Right hindlimb (tissue), 1 donor: ENCODE measurements around the gene PTPRT.

ENCODE experiments used
- DNase-seq: peaks from one replicate; pipeline ENCODE4 v3.0.0-alpha.2; 2018

Gene PTPRT

GRCh38 chr20:42359617-42360016, 830.1 kb downstream of the PTPRT start:
- DNase-seq = no peak

GRCh38 chr20:42352096-42352495, 837.6 kb downstream of the PTPRT start:
- DNase-seq = no peak

- no peak for DNase-seq
These were observed 839.2 kb downstream of the PTPRT start for GRCh38 chr20:42350521-42350920.

- DNase-seq = no peak
These were observed 843.2 kb downstream of the PTPRT start for GRCh38 chr20:42346189-42347170.

GRCh38 chr20:42341654-42342053, 848.1 kb downstream of the PTPRT start:
- no peak for DNase-seq

- peak; percentile 34 for DNase-seq
These were observed 849.3 kb downstream of the PTPRT start for GRCh38 chr20:42340368-42340767.

GRCh38 chr20:42338294-42339201, 851.2 kb downstream of the PTPRT start:
- peak; percentile 85 for DNase-seq

- DNase-seq = no peak
These were observed 853.1 kb downstream of the PTPRT start for GRCh38 chr20:42336576-42336975.

GRCh38 chr20:42319252-42320013, 870.3 kb downstream of the PTPRT start:
- no peak for DNase-seq

- no peak for DNase-seq
These were observed 876.0 kb downstream of the PTPRT start for GRCh38 chr20:42313704-42314103.

- no peak for DNase-seq
These were observed 880.7 kb downstream of the PTPRT start for GRCh38 chr20:42309050-42309449.

GRCh38 chr20:42308171-42308570, 881.5 kb downstream of the PTPRT start:
- no peak for DNase-seq

GRCh38 chr20:42295592-42295991, 894.1 kb downstream of the PTPRT start:
- DNase-seq = no peak

GRCh38 chr20:42294976-42295375, 894.7 kb downstream of the PTPRT start:
- no peak for DNase-seq

- no peak for DNase-seq
These were observed 907.9 kb downstream of the PTPRT start for GRCh38 chr20:42281801-42282200.

- no peak for DNase-seq
These were observed 912.7 kb downstream of the PTPRT start for GRCh38 chr20:42276718-42277602.

- DNase-seq = no peak
These were observed 914.7 kb downstream of the PTPRT start for GRCh38 chr20:42274986-42275385.

- no peak for DNase-seq
These were observed 917.2 kb downstream of the PTPRT start for GRCh38 chr20:42272516-42272915.

- DNase-seq = no peak
These were observed 919.2 kb downstream of the PTPRT start for GRCh38 chr20:42270539-42270938.

- DNase-seq = no peak
These were observed 921.8 kb downstream of the PTPRT start for GRCh38 chr20:42267793-42268384.

GRCh38 chr20:42261766-42262270, 927.9 kb downstream of the PTPRT start:
- no peak for DNase-seq
